ENCODE data around the gene SLC16A12.

- TF ChIP-seq POLR2A (IDR thresholded peaks at IDR 0.05) (no peak), CTCF (IDR thresholded peaks at IDR 0.05 in 8 of 11, conservative IDR thresholded peaks at IDR 0.05 in 3 of 11) (no peak), POLR2AphosphoS5 (IDR thresholded peaks at IDR 0.05) (no peak)
These were observed 598 bp downstream of the SLC16A12 start for GRCh38 chr10:89534826-89535166.

Data from spleen (tissue), 7 donors.